GM20431 (cell line): ENCODE measurements around the gene MYLK3.

ENCODE experiments used
- in situ Hi-C: fragments of 300-500 bp; cut with MseI, MboI; formaldehyde crosslinking; loops from one replicate; pipeline ENCODE4 v1.15.0; 2020; ENCODE audit warnings: low sequenced_read_pairs; ENCODE audit not compliant: unreplicated experiment

The MYLK3 gene

GRCh38 chr16:46762583-46762982 lies 14.4 kb upstream of the MYLK3 start:
- in situ Hi-C loops = no loop called here

- in situ Hi-C loops = no loop called here
These were observed 11.2 kb upstream of the MYLK3 start for GRCh38 chr16:46759309-46759708.

- in situ Hi-C loops = no loop called here
These were observed 9.4 kb upstream of the MYLK3 start for GRCh38 chr16:46757339-46758050.

- in situ Hi-C loops = no loop called here
These were observed 8.6 kb upstream of the MYLK3 start for GRCh38 chr16:46756772-46757171.

- in situ Hi-C loops = no loop called here
These were observed 4.9 kb upstream of the MYLK3 start for GRCh38 chr16:46753015-46753414.

DNA sequence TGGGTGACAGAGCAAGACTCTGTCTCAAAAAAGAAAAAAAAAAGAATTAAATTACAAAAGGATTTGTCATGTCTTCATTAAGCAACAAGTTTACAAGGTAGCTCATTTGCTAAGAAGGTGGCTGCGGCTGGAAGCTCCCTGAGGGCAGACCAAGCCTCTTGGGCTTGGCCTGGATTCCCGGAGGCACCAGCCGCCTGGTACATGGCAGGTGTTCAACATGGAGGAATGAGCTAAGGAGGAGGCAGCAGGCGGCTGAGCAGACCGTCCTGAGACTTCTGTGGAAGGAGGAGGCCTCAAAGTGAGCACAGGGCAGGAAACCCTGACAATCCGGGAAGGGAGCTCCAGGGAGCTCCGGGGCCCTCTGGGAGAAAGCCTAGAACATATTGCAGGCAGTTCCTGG lies 3.2 kb upstream of the MYLK3 start:
- in situ Hi-C loops = no loop called here

GRCh38 chr16:46748775-46749705 lies 896 bp upstream of the MYLK3 start:
- in situ Hi-C loops = no loop called here

DNA sequence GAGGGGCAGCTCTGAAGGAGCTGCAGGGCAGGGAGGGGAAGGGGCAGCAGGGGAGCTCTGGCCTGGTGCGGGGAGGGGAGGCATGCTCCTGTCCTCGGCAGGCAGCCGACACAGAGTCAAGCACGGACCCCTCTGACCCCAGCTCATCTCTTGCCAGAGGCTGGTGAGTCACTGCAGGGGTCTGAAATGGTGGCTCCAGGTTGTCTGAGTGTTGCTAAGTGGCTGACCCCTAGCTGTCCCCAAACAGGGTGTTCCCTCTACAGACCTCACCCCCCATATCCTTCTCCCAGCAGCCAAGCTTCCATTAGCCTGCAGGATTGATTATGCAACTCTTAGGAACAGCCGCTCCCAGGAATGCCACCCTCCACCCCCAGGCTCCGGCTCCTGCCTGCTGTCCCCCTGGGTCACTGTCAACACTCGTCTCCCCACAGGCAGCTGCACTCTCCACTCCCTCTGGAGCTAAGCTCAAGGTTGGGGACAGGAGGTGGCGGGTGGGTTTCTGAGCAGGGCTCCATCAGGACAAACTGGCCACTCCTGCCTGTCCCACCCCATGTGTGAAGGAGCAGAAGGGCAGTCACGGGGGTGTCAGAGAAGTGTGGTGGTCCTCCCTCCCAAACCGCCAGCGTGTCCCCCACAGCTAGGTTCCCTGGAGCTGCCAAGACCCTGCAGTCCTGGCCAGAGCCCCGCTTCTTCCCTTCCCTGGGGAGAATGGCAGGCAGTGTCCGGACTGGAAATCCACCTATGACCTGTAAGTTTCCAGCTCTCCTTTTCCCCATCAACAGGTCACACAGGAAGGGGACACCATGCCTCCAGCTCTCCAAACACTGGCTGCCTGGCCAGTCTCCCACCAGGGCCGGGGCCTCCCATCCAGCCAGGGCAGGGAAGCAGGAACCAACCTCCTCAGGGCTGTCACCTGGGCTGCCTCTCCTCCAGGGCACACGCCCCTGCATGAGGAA lies 1.0 kb downstream of the MYLK3 start:
- in situ Hi-C loops = no loop called here

DNA sequence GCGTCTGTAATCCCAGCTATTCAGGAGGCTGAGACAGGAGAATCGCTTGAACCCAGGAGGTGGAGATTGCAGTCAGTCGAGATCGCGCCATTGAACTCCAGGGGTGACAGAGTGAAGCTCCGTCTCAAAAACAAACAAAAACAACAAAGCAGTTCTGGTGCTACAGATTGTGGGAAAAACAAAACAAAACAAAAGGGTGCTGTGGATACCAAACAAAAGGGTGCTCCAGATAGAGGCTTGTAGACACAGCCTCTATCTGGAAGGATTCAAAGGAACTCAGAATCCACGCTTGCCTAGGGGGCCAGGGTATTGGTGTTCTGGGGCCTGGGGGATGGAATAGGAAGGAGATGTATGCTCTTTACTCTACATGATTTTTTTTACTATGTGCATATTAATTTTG lies 2.5 kb downstream of the MYLK3 start:
- in situ Hi-C loops = no loop called here

DNA sequence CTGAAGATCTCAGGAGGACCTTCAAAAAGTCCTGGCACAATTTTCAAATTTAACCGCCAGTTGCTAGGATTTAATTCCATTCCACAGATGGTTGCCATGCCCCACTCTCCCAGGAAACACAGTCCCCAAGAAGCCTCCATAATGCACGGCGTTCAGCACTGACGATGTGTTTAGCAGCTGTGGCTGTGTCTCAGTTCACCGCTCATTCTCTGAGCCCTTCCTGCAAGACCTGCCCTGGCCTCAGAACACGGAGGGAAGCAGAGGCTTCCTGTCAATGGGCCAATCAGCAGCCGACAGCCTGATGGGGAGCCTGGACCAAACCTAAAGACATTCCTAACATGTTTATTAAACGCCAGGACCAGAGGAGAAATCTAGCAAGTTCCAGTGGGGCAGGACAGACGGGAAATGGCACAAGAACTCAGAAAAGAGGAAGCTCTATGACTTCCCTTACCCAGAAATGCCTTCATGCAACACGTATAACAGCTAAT lies 4.9 kb downstream of the MYLK3 start:
- in situ Hi-C loops = no loop called here

- in situ Hi-C loops = no loop called here
These were observed 8.2 kb downstream of the MYLK3 start for GRCh38 chr16:46739934-46740333.

GRCh38 chr16:46737621-46738214 lies 10.4 kb downstream of the MYLK3 start:
- in situ Hi-C loops = no loop called here

GRCh38 chr16:46736695-46737094 lies 11.4 kb downstream of the MYLK3 start:
- in situ Hi-C loops = no loop called here

DNA sequence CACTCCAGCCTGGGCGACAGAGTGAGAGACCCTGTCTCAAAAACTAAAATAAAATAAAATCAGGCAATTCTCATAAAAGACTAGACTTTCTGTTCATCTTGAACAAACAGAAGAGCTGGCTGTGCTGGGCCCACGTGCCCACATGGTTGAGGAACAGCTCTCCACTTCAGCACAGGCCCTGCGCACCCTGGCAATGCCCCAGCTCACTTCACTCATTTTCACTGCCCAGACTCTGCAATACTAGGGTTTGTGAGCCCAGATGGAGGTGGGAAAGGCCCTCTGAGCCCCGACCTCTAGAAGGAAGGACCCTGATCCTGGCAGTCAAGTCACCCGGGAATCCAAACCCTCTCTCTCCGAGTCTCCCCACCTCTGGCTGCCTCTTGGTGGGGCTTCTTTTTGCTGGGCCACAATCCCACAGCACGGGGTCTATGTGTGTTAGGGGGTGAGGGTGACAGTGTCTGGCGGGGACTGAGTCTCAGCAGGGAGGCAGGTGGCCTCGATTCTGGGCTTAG lies 14.8 kb downstream of the MYLK3 start:
- in situ Hi-C loops = no loop called here

DNA sequence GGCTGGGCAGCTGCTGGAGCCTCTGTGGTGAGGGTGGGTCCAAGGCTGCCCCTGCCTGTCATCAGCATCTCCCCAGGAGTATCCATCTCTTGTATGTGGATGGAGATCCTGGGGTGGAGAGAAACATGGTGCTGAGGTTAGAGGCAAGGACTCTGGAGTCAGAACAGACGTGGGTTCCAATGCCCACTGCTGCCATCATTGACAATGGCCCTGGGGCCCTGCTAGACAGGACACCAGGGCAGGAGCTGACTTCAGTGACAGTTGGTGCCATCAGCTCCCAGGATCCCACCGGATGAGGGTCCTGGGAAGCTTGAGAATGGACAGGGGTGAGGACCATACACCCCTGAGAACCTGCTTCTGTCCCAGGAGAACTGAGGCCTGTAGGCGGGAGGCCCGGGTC lies 15.6 kb downstream of the MYLK3 start:
- in situ Hi-C loops = no loop called here

DNA sequence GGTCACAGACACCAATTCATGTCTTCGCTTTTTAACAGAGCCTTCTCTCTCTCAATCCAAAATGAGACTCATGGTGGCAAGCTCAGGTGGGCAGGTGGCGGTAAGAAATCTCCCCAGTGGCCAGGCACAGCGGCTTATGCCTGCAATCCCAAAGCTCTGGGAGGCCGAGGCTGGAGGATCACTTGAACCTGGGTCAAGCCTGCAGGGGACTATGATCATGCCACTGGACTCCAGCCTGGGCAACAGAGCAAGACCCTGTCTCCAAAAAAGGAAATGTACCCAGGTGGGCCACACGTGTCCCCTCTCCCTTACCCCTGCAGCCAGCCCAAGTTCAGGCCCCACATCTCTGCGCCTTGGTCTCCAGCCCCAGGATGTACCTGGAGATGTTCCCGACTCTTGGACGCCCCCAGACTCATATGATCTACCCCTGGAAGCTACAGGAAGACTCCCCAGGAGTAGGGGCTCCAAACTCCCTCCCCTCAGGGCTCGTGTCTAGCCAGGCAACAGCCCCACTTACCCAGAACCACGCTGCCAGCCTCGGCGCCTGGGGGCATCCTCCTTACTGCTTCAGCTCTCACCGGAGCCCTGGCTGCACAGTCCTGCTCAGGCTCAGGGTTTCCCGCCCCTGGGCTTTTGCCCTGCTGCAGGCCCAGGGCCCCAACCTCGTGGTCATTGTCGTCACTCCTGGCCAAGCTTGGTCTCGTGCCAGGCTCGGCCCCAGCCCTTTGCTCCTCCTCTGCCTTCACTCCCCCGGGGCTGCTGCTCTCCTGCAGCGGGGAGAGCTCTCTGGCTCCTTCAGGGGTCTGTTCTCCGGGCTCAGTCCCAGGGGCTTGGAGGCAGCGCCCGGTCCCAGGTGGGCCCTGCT lies 16.2 kb downstream of the MYLK3 start:
- in situ Hi-C loops = no loop called here

- in situ Hi-C loops = no loop called here
These were observed 17.1 kb downstream of the MYLK3 start for GRCh38 chr16:46730801-46731690.

DNA sequence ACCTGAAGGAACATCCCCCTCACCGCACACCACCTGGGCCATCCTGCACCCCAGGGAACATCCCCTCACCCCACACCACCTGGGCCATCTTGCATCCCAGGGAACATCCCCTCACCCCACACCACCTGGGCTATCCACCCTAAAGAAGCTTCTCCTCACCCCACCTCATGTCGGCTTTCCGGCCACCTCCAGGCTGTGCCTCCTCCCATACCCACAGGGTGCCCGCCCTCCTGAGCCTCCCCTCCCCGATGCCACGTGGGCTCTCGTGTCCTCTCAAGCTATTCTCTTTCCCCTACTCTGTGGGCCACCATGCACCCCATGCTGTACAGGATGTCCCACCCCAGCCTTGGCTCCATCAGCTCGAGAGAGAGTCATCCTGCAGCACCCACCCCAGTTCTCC lies 18.0 kb downstream of the MYLK3 start:
- in situ Hi-C loops = no loop called here
